ENCODE measurements around the gene AKAP5.
"Not testable (repeated sequence)": the region's sequence is repeated elsewhere in the genome, so short reads cannot be mapped to it uniquely, and the experiment has no call there.

AKAP5 gene

DNA sequence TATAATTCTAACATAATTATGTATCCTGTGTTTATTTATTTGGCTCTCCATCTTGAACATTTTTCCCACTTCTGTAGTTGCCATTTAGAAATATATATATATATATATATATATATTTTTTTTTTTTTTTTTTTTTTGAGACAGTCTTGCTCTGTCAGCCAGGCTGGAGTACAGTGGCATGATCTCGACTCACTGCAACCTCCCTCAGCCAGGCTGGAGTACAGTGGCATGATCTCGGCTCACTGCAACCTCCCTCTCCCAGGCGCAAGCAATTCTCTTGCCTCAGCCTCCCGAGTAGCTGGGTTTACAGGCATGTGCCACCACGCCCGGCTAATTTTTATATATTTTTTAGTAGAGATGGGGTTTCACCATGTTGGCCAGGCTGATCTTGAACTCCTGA, 52.4 kb downstream of the AKAP5 start:
- H3K9me3 Mint-ChIP-seq; H3K27ac Mint-ChIP-seq; H3K36me3 Mint-ChIP-seq; DNase-seq (ENCODE audit: low spot score in 2 of 2); ATAC-seq (ENCODE audit: low read depth); H3K27me3 Mint-ChIP-seq; H3K4me3 Mint-ChIP-seq: not testable (repeated sequence)
- peaks cover 26% of the 10 kb centered on the region for H3K4me1 Mint-ChIP-seq

DNA sequence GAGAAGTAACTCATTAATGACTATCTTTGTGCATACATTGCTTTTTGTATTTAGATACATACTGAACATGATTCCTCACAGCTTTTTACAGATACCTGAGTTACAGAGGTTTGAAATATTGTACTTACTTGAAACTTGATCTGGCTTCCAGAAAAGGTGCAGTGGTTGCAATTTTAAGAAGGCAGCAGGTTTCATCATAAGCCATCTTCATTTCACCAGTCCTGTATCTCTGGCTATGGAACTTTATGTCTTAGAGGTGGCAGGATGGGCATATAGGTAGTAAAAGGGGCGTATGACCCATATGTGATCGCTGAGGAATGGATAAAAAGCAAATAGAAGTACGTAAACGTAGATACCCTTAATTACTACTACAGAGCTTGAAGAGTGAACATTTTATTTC, 52.9 kb downstream of the AKAP5 start:
- H3K4me1 Mint-ChIP-seq, result peaks cover 26% of the 10 kb centered on the region
- no peaks in the 10 kb centered on the region for H3K27me3 Mint-ChIP-seq
- no peak for DNase-seq (ENCODE audit: low spot score in 2 of 2)
- H3K27ac Mint-ChIP-seq, result peak overlapping the region; percentile 35
- H3K9me3 Mint-ChIP-seq, result no peaks in the 10 kb centered on the region
- no peak for ATAC-seq (ENCODE audit: low read depth)
- H3K4me3 Mint-ChIP-seq, result no peak overlapping the region
- peaks cover 1% of the 10 kb centered on the region for H3K36me3 Mint-ChIP-seq

DNA sequence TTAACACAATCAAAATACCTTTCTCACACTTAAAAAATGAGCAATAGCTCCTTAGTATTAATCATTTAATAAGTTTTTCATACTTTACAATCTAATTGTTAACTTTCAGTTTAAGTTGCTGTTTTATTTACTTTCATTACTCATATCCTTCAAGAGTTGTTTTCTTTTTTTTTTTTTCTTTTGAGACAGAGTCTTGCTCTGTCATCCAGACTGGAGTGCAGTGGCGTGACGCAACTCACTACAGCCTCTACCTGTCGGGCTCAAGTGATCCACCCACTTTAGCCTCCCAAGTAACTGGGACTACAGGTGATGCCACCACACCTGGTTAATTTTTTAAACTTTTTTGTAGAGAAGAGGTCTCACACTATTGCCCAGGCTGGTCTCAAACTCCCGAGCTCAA, 55.4 kb downstream of the AKAP5 start:
- H3K36me3 Mint-ChIP-seq, result peaks cover 2% of the 10 kb centered on the region
- no peak for ATAC-seq (ENCODE audit: low read depth)
- no peaks in the 10 kb centered on the region for H3K9me3 Mint-ChIP-seq
- H3K27me3 Mint-ChIP-seq, result no peaks in the 10 kb centered on the region
- H3K4me1 Mint-ChIP-seq, result peaks cover 15% of the 10 kb centered on the region
- no peak for DNase-seq (ENCODE audit: low spot score in 2 of 2)
- no peak overlapping the region for H3K4me3 Mint-ChIP-seq
- H3K27ac Mint-ChIP-seq, result no peak overlapping the region

DNA sequence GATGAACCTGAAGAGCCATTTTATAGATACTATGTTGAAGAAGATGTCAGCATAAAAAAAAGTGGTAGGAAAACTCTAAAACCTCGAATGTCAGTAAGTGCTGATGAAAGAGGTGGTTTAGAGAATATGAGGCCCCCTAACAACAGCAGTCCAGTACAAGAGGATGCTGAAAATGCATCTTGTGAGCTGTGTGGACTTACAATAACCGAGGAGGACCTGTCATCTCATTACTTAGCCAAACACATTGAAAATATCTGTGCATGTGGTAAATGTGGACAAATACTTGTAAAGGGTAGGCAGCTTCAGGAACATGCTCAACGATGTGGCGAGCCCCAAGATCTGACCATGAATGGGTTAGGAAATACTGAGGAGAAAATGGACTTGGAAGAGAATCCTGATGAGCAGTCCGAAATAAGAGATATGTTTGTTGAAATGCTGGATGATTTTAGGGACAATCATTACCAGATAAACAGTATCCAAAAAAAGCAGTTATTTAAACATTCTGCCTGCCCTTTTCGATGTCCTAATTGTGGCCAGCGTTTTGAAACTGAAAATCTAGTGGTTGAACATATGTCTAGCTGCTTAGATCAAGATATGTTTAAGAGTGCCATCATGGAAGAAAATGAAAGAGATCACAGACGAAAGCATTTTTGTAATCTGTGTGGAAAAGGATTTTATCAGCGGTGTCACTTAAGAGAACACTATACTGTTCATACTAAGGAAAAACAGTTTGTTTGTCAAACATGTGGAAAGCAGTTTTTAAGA, 57.5 kb downstream of the AKAP5 start:
- ATAC-seq (ENCODE audit: low read depth) (no peak), DNase-seq (ENCODE audit: low spot score in 2 of 2) (no peak)
- Mint-ChIP-seq H3K9me3 (no peaks in the 10 kb centered on the region), H3K4me3 (no peak overlapping the region), H3K36me3 (peaks cover 5% of the 10 kb centered on the region), H3K27me3 (no peaks in the 10 kb centered on the region), H3K4me1 (peaks cover 7% of the 10 kb centered on the region), H3K27ac (no peak overlapping the region)

Data from memory B cell (primary cell).